ENCODE results near the gene SUN1.

- TF ChIP-seq CTCF (IDR thresholded peaks at IDR 0.05; ENCODE audit: low read length) = no peak
- no peak for TF ChIP-seq EZH2phosphoT487 (IDR thresholded peaks at IDR 0.05; ENCODE audit: low read length)
Observed at GRCh38 chr7:907158-907980, 75.1 kb downstream of the SUN1 start.
